ENCODE measurements around the gene ERP27.
A peak's percentile ranks its signal among the peaks of the same experiment; 100 is the strongest.

ERP27 gene

DNA sequence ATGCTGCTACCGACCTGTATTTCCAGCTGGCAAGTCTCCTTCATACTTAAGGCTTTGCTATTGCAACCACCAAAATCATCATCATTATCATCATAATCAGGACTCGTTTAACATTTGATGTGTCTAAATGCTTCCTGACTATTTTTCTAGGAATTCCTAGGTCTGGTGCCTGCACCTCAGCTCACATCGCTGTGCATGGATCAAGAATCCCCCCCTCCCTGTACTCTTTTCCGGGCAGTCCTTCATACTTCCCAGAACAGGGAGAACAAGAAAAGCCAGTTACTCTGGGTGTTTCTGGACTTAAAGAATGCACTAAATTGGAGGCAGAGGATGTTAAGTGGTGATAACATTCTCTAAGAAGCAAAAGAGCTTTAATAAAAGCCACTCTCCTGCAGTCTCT lies 9.4 kb downstream of the ERP27 start:
- peaks cover 2 to 11% (median 6%) of the 10 kb centered on the region in 4 experiments for H3K36me3 ChIP-seq (ENCODE audit: control insufficient read depth in 4 of 4, insufficient read depth in 4 of 4, low read length in 3 of 4)
- CTCF ChIA-PET = interaction anchor here (0.8 to 1.9 kb wide), 4 partner anchors 8 to 41 kb away, joined by 3 to 6 read pairs (median 3); partner anchors contain the start of gene ERP27
- H3K9me3 ChIP-seq (ENCODE audit: control extremely low read depth in 1 of 5, control insufficient read depth in 4 of 5, insufficient read depth in 2 of 5, low read depth in 1 of 5, low read length in 4 of 5) = no peaks in the 10 kb centered on the region
- H3K27ac ChIP-seq (ENCODE audit: insufficient read depth in 1 of 2, low read depth in 1 of 2, low read length in 2 of 2, poor library complexity in 1 of 2, severe bottlenecking in 2 of 2) = no peak overlapping the region
- H3K4me1 ChIP-seq (ENCODE audit: control extremely low read depth in 1 of 4, control insufficient read depth in 4 of 4, insufficient read depth in 4 of 4, low read length in 3 of 4) = no peaks in the 10 kb centered on the region
- no peak overlapping the region for H3K4me3 ChIP-seq (ENCODE audit: control insufficient read depth in 1 of 7, extremely low read depth in 1 of 7, insufficient read depth in 4 of 7, low read depth in 2 of 7, low read length in 6 of 7)
- WGBS (ENCODE audit: insufficient coverage) = 97% methylated on average over 3 of the region's 4 CpGs
- DNase-seq = no peak
- POLR2A ChIA-PET = no interaction called here
- no peaks in the 10 kb centered on the region for H3K27me3 ChIP-seq (replicated peaks in 2 of 5; ENCODE audit: control insufficient read depth in 4 of 5, insufficient read depth in 5 of 5, low read length in 4 of 5)

DNA sequence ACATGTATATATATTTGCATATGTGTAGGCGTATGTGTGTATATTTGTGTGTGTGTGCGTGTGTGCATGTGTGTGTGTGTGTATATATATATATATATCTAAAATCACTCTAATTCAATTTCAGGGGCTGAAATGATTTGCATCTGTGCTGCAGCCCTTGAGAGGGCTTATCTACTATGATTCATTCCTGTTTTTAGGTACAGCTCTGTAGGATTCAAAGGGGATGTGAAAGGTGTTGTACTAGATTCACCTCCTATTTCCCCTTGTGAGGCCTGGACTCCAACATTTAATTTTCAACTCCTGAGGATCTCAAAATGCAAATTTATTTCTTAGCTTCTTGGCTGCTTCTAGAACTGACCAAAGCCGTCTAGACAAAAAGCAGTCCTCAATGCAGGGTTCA lies 11.1 kb downstream of the ERP27 start:
- H3K27me3 ChIP-seq (replicated peaks in 2 of 5; ENCODE audit: control insufficient read depth in 4 of 5, insufficient read depth in 5 of 5, low read length in 4 of 5) = no peaks in the 10 kb centered on the region

DNA sequence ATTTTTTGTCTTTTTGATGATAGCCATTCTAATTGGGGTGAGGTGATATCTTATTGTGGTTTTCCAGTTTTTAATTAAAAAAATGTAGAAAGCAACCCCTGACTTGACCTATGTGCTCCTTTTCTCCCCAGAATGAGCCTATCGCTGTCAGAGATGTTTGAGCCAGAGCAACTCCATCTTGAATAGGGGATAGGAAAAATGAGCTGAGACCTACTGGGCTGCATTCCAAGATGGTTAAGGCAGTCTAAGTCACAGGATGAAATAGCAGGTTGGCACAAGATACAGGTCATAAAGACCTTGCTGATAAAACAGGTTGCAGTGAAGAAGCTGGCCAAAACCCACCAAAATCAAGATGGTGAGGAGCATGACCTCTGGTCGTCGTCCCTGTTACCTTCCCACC lies 13.8 kb downstream of the ERP27 start:
- ChIA-PET CTCF (no interaction called here), POLR2A (no interaction called here)
- Histone ChIP-seq H3K9me3 (ENCODE audit: control extremely low read depth in 1 of 5, control insufficient read depth in 4 of 5, insufficient read depth in 2 of 5, low read depth in 1 of 5, low read length in 4 of 5) (no peaks in the 10 kb centered on the region), H3K36me3 (ENCODE audit: control insufficient read depth in 4 of 4, insufficient read depth in 4 of 4, low read length in 3 of 4) (peaks cover 0 to 2% (median under 1%) of the 10 kb centered on the region in 4 experiments), H3K4me3 (ENCODE audit: control insufficient read depth in 1 of 7, extremely low read depth in 1 of 7, insufficient read depth in 4 of 7, low read depth in 2 of 7, low read length in 6 of 7) (no peak overlapping the region), H3K4me1 (ENCODE audit: control extremely low read depth in 1 of 4, control insufficient read depth in 4 of 4, insufficient read depth in 4 of 4, low read length in 3 of 4) (peaks cover 0 to 12% (median 6%) of the 10 kb centered on the region in 4 experiments), H3K27me3 (replicated peaks in 2 of 5; ENCODE audit: control insufficient read depth in 4 of 5, insufficient read depth in 5 of 5, low read length in 4 of 5) (no peaks in the 10 kb centered on the region), H3K27ac (ENCODE audit: insufficient read depth in 1 of 2, low read depth in 1 of 2, low read length in 2 of 2, poor library complexity in 1 of 2, severe bottlenecking in 2 of 2) (no peak overlapping the region)
- WGBS (ENCODE audit: insufficient coverage) = 100% methylated on average over 3 of the region's 3 CpGs
- no peak for DNase-seq

More for the DNA sequence above, 11.1 kb downstream of the ERP27 start:
- Histone ChIP-seq H3K27ac (ENCODE audit: insufficient read depth in 1 of 2, low read depth in 1 of 2, low read length in 2 of 2, poor library complexity in 1 of 2, severe bottlenecking in 2 of 2) (no peak overlapping the region), H3K4me1 (ENCODE audit: control extremely low read depth in 1 of 4, control insufficient read depth in 4 of 4, insufficient read depth in 4 of 4, low read length in 3 of 4) (no peaks in the 10 kb centered on the region), H3K4me3 (ENCODE audit: control insufficient read depth in 1 of 7, extremely low read depth in 1 of 7, insufficient read depth in 4 of 7, low read depth in 2 of 7, low read length in 6 of 7) (no peak overlapping the region), H3K36me3 (ENCODE audit: control insufficient read depth in 4 of 4, insufficient read depth in 4 of 4, low read length in 3 of 4) (peaks cover 0 to 10% (median 4%) of the 10 kb centered on the region in 4 experiments), H3K9me3 (ENCODE audit: control extremely low read depth in 1 of 5, control insufficient read depth in 4 of 5, insufficient read depth in 2 of 5, low read depth in 1 of 5, low read length in 4 of 5) (no peaks in the 10 kb centered on the region)
- 100% methylated on average over 1 of the region's 3 CpGs for WGBS (ENCODE audit: insufficient coverage)
- DNase-seq = no peak
- ChIA-PET POLR2A (no interaction called here), CTCF (interaction anchor here (1.3 to 1.9 kb wide), 2 partner anchors 10 to 98 kb away, joined by 3 to 6 read pairs; no protein-coding TSS in a partner anchor)

DNA sequence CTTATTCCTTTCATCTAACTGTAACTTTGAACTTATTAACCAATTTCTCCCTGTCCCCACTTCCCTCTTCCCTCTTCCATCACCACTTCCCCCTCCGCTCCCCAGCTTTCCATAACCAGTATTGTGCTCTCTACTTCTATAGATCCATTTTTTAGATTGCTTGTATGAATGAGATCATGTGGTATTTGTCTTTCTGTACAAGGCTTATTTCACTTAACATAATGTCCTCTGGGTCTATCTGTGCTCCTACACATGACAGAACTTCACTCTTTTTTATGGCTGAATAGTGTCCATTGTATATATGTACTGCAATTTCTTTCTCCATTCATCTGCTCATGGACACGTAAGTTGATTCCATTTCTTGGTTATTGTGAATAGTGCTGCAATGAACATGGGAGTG lies 14.4 kb downstream of the ERP27 start:
- POLR2A ChIA-PET = no interaction called here
- H3K4me1 ChIP-seq (ENCODE audit: control extremely low read depth in 1 of 4, control insufficient read depth in 4 of 4, insufficient read depth in 4 of 4, low read length in 3 of 4) = peaks cover 0 to 12% (median 6%) of the 10 kb centered on the region in 4 experiments
- no peak overlapping the region for H3K4me3 ChIP-seq (ENCODE audit: control insufficient read depth in 1 of 7, extremely low read depth in 1 of 7, insufficient read depth in 4 of 7, low read depth in 2 of 7, low read length in 6 of 7)
- H3K27ac ChIP-seq (ENCODE audit: insufficient read depth in 1 of 2, low read depth in 1 of 2, low read length in 2 of 2, poor library complexity in 1 of 2, severe bottlenecking in 2 of 2) = no peak overlapping the region
- no peaks in the 10 kb centered on the region for H3K27me3 ChIP-seq (replicated peaks in 2 of 5; ENCODE audit: control insufficient read depth in 4 of 5, insufficient read depth in 5 of 5, low read length in 4 of 5)
- WGBS (ENCODE audit: insufficient coverage) = no CpG with 5 or more reads among the region's 2 CpGs
- DNase-seq = no peak
- H3K9me3 ChIP-seq (ENCODE audit: control extremely low read depth in 1 of 5, control insufficient read depth in 4 of 5, insufficient read depth in 2 of 5, low read depth in 1 of 5, low read length in 4 of 5) = no peaks in the 10 kb centered on the region
- peaks cover 0 to 6% (median under 1%) of the 10 kb centered on the region in 4 experiments for H3K36me3 ChIP-seq (ENCODE audit: control insufficient read depth in 4 of 4, insufficient read depth in 4 of 4, low read length in 3 of 4)
- CTCF ChIA-PET = no interaction called here

DNA sequence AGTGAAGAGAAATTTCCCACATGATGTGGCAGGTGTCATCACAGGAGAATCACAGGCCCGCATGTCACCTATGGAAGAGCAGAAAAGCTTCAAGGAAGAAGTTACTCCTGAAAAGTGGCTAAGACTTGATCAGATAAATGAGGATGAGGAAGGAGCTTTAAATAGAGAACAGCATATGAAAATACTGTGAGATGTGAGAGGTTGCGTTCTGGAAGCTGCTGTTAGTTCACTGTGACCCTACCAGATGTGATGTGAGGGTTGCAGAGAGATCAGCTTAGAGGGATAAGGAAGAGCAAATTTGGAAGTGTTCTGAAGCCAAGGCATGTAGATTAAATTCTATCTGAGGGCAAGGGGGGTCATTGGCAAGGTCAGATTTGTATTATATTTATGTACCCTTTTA lies 17.1 kb downstream of the ERP27 start:
- no peaks in the 10 kb centered on the region for H3K9me3 ChIP-seq (ENCODE audit: control extremely low read depth in 1 of 5, control insufficient read depth in 4 of 5, insufficient read depth in 2 of 5, low read depth in 1 of 5, low read length in 4 of 5)
- H3K4me3 ChIP-seq (ENCODE audit: control insufficient read depth in 1 of 7, extremely low read depth in 1 of 7, insufficient read depth in 4 of 7, low read depth in 2 of 7, low read length in 6 of 7) = no peak overlapping the region
- ChIA-PET CTCF (interaction anchor here (0.9 to 2.3 kb wide), 4 partner anchors 16 to 140 kb away, joined by 4 to 7 read pairs (median 6); no protein-coding TSS in a partner anchor), POLR2A (no interaction called here)
- no peaks in the 10 kb centered on the region for H3K27me3 ChIP-seq (replicated peaks in 2 of 5; ENCODE audit: control insufficient read depth in 4 of 5, insufficient read depth in 5 of 5, low read length in 4 of 5)
- DNase-seq = no peak
- peaks cover 0 to 12% (median 6%) of the 10 kb centered on the region in 4 experiments for H3K4me1 ChIP-seq (ENCODE audit: control extremely low read depth in 1 of 4, control insufficient read depth in 4 of 4, insufficient read depth in 4 of 4, low read length in 3 of 4)
- no peak overlapping the region for H3K27ac ChIP-seq (ENCODE audit: insufficient read depth in 1 of 2, low read depth in 1 of 2, low read length in 2 of 2, poor library complexity in 1 of 2, severe bottlenecking in 2 of 2)
- peaks cover 0 to 27% (median 11%) of the 10 kb centered on the region in 4 experiments for H3K36me3 ChIP-seq (ENCODE audit: control insufficient read depth in 4 of 4, insufficient read depth in 4 of 4, low read length in 3 of 4)
- WGBS (ENCODE audit: insufficient coverage) = 100% methylated on average over 2 of the region's 2 CpGs

DNA sequence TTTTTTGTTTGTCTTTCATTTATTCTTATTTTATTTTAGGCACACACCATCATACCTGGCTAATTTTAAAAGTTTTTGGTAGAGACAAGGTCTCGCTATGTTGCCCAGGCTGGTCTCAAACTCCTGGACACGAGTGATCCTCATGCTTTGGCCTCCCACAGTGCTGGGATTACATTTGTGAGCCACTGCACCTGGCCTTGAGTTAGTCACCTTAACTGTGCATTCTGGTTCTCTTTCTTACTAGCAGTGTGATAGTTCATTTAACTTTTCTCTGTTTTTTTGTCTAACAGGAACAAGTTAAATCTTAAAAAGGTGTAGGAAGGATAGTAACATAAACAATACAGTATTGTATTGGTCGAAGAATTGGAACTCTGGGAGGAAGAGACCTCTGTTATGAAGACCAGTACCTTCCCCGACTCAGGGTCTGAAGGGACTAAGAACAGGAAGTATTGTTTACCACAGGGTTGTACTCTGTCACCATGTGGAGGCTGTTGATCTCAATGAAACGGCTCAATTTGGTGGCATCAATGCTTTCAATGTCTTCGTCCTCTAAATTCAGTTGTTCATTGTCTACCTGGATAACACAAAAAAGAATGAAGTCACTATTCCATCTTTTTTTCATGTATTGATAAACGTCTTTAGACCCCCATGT lies 17.7 kb downstream of the ERP27 start:
- Histone ChIP-seq H3K9me3 (ENCODE audit: control extremely low read depth in 1 of 5, control insufficient read depth in 4 of 5, insufficient read depth in 2 of 5, low read depth in 1 of 5, low read length in 4 of 5) (no peaks in the 10 kb centered on the region), H3K27ac (ENCODE audit: insufficient read depth in 1 of 2, low read depth in 1 of 2, low read length in 2 of 2, poor library complexity in 1 of 2, severe bottlenecking in 2 of 2) (no peak overlapping the region), H3K4me3 (ENCODE audit: control insufficient read depth in 1 of 7, extremely low read depth in 1 of 7, insufficient read depth in 4 of 7, low read depth in 2 of 7, low read length in 6 of 7) (no peak overlapping the region), H3K36me3 (ENCODE audit: control insufficient read depth in 4 of 4, insufficient read depth in 4 of 4, low read length in 3 of 4) (peaks cover 0 to 31% (median 11%) of the 10 kb centered on the region in 4 experiments), H3K27me3 (replicated peaks in 2 of 5; ENCODE audit: control insufficient read depth in 4 of 5, insufficient read depth in 5 of 5, low read length in 4 of 5) (no peaks in the 10 kb centered on the region), H3K4me1 (ENCODE audit: control extremely low read depth in 1 of 4, control insufficient read depth in 4 of 4, insufficient read depth in 4 of 4, low read length in 3 of 4) (peaks cover 0 to 12% (median 6%) of the 10 kb centered on the region in 4 experiments)
- POLR2A ChIA-PET = no interaction called here
- CTCF ChIA-PET = interaction anchor here (0.9 to 2.3 kb wide), 3 partner anchors 17 to 75 kb away, joined by 4 to 7 read pairs (median 6); no protein-coding TSS in a partner anchor
- peak; percentile 12 to 51 (median 40) for DNase-seq
- whole genome bisulfite sequencing (ENCODE audit: insufficient coverage) = 58% methylated on average over 5 of the region's 7 CpGs

DNA sequence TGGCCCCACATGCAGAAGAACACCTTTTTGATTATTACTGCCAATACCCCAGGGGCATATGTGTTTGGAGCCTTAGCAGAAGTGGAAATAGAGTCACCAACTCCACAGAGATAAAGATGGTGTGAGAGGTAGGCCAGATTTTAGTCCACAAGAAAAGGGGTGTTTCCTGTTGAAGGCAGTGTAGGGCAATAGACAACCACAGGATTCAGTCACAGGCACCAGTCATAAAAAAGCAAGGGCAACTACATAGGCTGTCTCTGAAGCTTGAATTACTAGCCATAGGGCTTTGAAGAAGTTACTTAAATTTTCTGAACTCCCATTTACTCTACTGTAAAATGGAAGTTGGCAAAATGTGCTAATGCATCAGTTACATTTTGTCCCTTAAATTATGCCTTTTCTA lies 18.9 kb downstream of the ERP27 start:
- no peaks in the 10 kb centered on the region for H3K9me3 ChIP-seq (ENCODE audit: control extremely low read depth in 1 of 5, control insufficient read depth in 4 of 5, insufficient read depth in 2 of 5, low read depth in 1 of 5, low read length in 4 of 5)
- peaks cover 0 to 12% (median 6%) of the 10 kb centered on the region in 4 experiments for H3K4me1 ChIP-seq (ENCODE audit: control extremely low read depth in 1 of 4, control insufficient read depth in 4 of 4, insufficient read depth in 4 of 4, low read length in 3 of 4)
- POLR2A ChIA-PET = no interaction called here
- no peaks in the 10 kb centered on the region for H3K27me3 ChIP-seq (replicated peaks in 2 of 5; ENCODE audit: control insufficient read depth in 4 of 5, insufficient read depth in 5 of 5, low read length in 4 of 5)
- no peak for DNase-seq
- CTCF ChIA-PET = interaction anchor here (1.1 kb wide), 1 partner anchor 25 kb away, joined by 3 read pairs; no protein-coding TSS in a partner anchor
- H3K36me3 ChIP-seq (ENCODE audit: control insufficient read depth in 4 of 4, insufficient read depth in 4 of 4, low read length in 3 of 4) = peaks cover under 1 to 37% (median 13%) of the 10 kb centered on the region in 4 experiments
- no peak overlapping the region for H3K27ac ChIP-seq (ENCODE audit: insufficient read depth in 1 of 2, low read depth in 1 of 2, low read length in 2 of 2, poor library complexity in 1 of 2, severe bottlenecking in 2 of 2)
- no peak overlapping the region for H3K4me3 ChIP-seq (ENCODE audit: control insufficient read depth in 1 of 7, extremely low read depth in 1 of 7, insufficient read depth in 4 of 7, low read depth in 2 of 7, low read length in 6 of 7)
